HG02763 (cell line): ENCODE measurements around the gene PLCH2.

Experiments used
- ATAC-seq: cut with Tn5 transposase; IDR thresholded peaks from one replicate; pipeline ENCODE4 v1.9.1; 2021; ENCODE audit warnings: mild to moderate bottlenecking, moderate library complexity; ENCODE audit not compliant: unreplicated experiment

PLCH2 gene

GRCh38 chr1:2474104-2474844 lies 1.8 kb upstream of the PLCH2 start:
- ATAC-seq, result no peak

GRCh38 chr1:2474933-2475371 lies 1.1 kb upstream of the PLCH2 start:
- ATAC-seq, result no peak

- no peak for ATAC-seq
Measured at GRCh38 chr1:2475571-2475970, 518 bp upstream of the PLCH2 start.

GRCh38 chr1:2477309-2477708 lies 1.2 kb downstream of the PLCH2 start:
- ATAC-seq, result no peak

GRCh38 chr1:2477791-2478499 lies 1.9 kb downstream of the PLCH2 start:
- ATAC-seq, result no peak

GRCh38 chr1:2479186-2479585 lies 3.1 kb downstream of the PLCH2 start:
- ATAC-seq, result no peak

- ATAC-seq, result no peak
Measured at GRCh38 chr1:2479618-2480017, 3.5 kb downstream of the PLCH2 start.

GRCh38 chr1:2480236-2480985 lies 4.3 kb downstream of the PLCH2 start:
- ATAC-seq, result no peak

GRCh38 chr1:2480986-2481364 lies 4.9 kb downstream of the PLCH2 start:
- ATAC-seq, result no peak

- no peak for ATAC-seq
Measured at GRCh38 chr1:2481885-2482284, 5.8 kb downstream of the PLCH2 start.

- no peak for ATAC-seq
Measured at GRCh38 chr1:2482588-2482987, 6.5 kb downstream of the PLCH2 start.

GRCh38 chr1:2483026-2483425 lies 6.9 kb downstream of the PLCH2 start:
- ATAC-seq, result no peak

- no peak for ATAC-seq
Measured at GRCh38 chr1:2483970-2484369, 7.9 kb downstream of the PLCH2 start.

GRCh38 chr1:2486041-2486440 lies 10.0 kb downstream of the PLCH2 start:
- no peak for ATAC-seq

- ATAC-seq, result no peak
Measured at GRCh38 chr1:2486558-2486957, 10.5 kb downstream of the PLCH2 start.

- no peak for ATAC-seq
Measured at GRCh38 chr1:2488688-2489087, 12.6 kb downstream of the PLCH2 start.

GRCh38 chr1:2489615-2490014 lies 13.5 kb downstream of the PLCH2 start:
- ATAC-seq, result no peak

GRCh38 chr1:2492091-2492490 lies 16.0 kb downstream of the PLCH2 start:
- ATAC-seq, result no peak

- ATAC-seq, result no peak
Measured at GRCh38 chr1:2493218-2493617, 17.1 kb downstream of the PLCH2 start.

GRCh38 chr1:2493691-2494322 lies 17.7 kb downstream of the PLCH2 start:
- no peak for ATAC-seq

- ATAC-seq, result no peak
Measured at GRCh38 chr1:2494323-2494693, 18.2 kb downstream of the PLCH2 start.
